ENCODE data around the gene TSC22D4.
"Not testable (repeated sequence)": the region's sequence is repeated elsewhere in the genome, so short reads cannot be mapped to it uniquely, and the experiment has no call there.

Gene TSC22D4

DNA sequence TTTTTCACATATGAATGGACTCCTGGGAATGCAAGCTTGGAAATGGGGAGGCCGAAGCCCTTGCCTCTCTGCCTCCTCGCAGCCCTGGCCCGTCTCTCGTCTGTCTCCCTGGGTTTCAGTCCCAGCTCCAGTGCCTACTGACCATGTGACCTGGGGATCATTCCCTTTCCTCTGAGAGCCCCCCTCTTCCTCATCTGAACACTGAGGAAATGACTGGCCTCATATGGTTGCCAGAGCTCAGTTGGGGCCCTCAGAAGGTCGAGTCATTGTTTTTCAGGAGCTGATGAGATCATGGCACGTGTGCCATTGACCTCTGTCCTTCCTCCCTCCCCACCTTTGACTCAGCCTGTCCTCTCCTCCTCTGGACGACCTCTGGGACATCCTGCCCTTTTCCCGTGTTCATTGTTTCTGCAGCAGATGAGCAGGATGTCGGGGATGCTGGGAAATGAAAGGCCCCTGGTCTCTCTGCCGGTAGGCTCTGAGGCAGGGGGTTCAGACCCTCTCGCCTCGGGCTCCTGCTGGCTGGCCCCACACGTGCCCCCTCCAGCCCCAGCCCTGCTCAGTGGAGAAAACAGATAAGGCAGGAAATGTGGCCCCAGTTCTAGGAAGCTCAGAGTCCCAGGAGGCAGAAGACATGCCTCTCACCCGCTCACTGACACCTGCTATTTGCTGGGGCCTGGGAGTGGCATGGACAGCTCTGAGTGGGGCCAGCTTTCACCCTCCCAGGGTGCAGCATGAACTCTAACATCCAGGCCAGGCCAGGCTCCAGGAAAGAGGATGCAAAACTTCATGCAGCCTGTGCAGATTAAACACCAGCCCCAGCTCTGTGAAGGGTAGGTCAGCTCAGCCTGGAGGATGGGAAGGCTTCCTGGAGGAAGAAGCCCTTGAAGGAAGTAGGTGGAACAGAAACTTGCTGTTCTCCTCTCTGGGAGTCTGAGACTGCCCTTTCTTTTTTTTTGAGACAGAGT lies 34.4 kb downstream of the TSC22D4 start:
- no peak for DNase-seq (ENCODE audit: insufficient read length, low spot score)

GRCh38 chr7:100443096-100443840 lies 35.7 kb downstream of the TSC22D4 start:
- FAIRE-seq (no peak), DNase-seq (ENCODE audit: insufficient read length, low spot score) (no peak)
- TF ChIP-seq TAF1 (IDR thresholded peaks at IDR 0.05; ENCODE audit: low read depth, low read length) (no peak), POLR2A (IDR thresholded peaks at IDR 0.05; ENCODE audit: low read depth, low read length) (no peak), POLR2AphosphoS5 (IDR thresholded peaks at IDR 0.05; ENCODE audit: low read depth, low read length) (no peak), PAX5 (IDR thresholded peaks at IDR 0.05; ENCODE audit: insufficient read depth, low read length, severe bottlenecking) (no peak), POU2F2 (IDR thresholded peaks at IDR 0.05; ENCODE audit: low read depth, low read length) (no peak), SPI1 (IDR thresholded peaks at IDR 0.05; ENCODE audit: low read depth, low read length) (no peak)

More for the DNA sequence above, 34.4 kb downstream of the TSC22D4 start:
- no peak for FAIRE-seq
- TF ChIP-seq TAF1 (IDR thresholded peaks at IDR 0.05; ENCODE audit: low read depth, low read length) (no peak), POU2F2 (IDR thresholded peaks at IDR 0.05; ENCODE audit: low read depth, low read length) (no peak), PAX5 (IDR thresholded peaks at IDR 0.05; ENCODE audit: insufficient read depth, low read length, severe bottlenecking) (no peak), SPI1 (IDR thresholded peaks at IDR 0.05; ENCODE audit: low read depth, low read length) (no peak), POLR2AphosphoS5 (IDR thresholded peaks at IDR 0.05; ENCODE audit: low read depth, low read length) (no peak), POLR2A (IDR thresholded peaks at IDR 0.05; ENCODE audit: low read depth, low read length) (no peak)

DNA sequence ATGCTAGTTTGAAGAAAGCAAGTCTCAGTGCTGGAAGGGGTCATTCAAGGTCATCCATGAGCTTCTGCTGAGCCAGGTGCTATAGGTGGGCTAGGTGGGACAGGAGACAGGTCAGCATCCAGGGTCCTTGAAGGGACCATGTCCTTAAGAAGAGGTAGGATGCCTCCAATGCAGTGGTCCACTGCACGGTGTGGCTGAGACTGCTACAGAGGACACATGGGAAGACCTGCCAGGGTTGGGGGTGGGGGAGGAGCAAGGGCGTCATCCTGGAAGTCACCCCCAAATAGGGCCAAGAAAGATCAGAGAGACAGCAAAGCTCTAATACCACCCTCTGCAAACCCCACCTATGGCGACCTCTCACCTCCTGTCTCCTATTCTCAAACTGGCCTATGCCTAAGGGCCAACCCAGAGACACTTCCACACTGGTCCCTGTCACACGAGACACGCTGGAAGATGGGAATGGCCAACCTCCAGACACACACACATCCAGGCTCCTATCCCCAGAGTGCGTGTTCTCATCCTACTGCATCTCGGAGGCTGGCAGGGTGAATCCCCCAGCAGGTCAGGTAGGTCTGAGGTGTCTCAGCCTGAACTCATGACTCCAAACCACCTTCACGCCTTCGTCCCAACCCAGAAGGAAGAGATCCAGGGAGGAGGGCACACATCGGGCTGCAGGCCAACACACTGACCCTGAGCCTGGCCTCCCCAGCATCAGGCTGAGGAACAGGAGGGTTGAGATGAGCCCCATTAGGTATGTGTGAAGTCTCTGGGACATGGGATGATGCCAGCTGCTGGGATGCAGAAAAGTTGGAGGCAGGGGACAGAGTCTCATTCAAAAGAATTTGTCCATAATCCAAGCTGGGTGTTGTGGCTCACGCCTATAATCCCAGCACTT lies 37.1 kb downstream of the TSC22D4 start:
- no peak for TF ChIP-seq POLR2AphosphoS5 (IDR thresholded peaks at IDR 0.05; ENCODE audit: low read depth, low read length)
- no peak for TF ChIP-seq TAF1 (IDR thresholded peaks at IDR 0.05; ENCODE audit: low read depth, low read length)
- TF ChIP-seq PAX5 (IDR thresholded peaks at IDR 0.05; ENCODE audit: insufficient read depth, low read length, severe bottlenecking): no peak
- no peak for TF ChIP-seq POLR2A (IDR thresholded peaks at IDR 0.05; ENCODE audit: low read depth, low read length)
- TF ChIP-seq POU2F2 (IDR thresholded peaks at IDR 0.05; ENCODE audit: low read depth, low read length): no peak
- TF ChIP-seq SPI1 (IDR thresholded peaks at IDR 0.05; ENCODE audit: low read depth, low read length): no peak
- no peak for FAIRE-seq
- no peak for DNase-seq (ENCODE audit: insufficient read length, low spot score)

DNA sequence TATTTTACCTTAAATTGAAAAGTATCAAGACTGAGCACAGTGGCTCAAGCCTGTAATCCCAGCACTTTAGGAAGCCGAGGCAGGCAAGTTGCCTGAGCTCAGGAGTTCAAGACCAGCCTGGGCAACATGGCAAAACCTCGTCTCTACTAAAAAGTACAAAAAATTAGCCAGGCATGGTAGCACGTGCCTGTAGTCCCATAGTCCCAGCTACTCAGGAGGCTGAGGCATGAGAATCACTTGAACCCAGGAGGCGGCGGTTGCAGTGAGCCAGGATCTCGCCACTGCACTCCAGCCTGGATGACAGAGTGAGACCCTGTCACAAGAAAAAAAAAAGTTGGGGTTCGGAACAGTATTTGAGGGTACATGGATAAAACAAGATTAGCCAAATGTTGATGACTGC lies 39.8 kb downstream of the TSC22D4 start:
- not testable (repeated sequence) for DNase-seq (ENCODE audit: insufficient read length, low spot score); FAIRE-seq

DNA sequence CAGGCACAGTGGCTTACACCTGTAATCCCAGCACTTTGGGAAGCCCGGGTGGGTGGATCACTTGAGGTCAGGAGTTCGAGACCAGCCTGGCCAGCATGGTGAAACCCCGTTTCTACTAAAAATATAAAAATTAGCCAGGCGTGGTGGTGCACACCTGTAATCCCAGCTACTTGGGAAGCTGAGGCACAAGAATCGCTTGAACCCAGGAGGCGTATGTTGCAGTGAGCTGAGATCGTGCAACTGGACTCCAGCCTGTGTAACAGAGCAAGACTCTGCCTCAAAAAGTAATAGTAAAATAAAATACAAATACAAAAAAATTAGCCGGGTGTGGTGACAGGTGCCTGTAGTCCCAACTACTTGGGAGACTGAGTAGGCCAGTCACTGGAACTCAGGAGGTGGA lies 40.3 kb downstream of the TSC22D4 start:
- DNase-seq (ENCODE audit: insufficient read length, low spot score): not testable (repeated sequence)

GRCh38 chr7:100438172-100438571 lies 40.8 kb downstream of the TSC22D4 start:
- TF ChIP-seq POU2F2 (IDR thresholded peaks at IDR 0.05; ENCODE audit: low read depth, low read length): no peak
- no peak for TF ChIP-seq POLR2A (IDR thresholded peaks at IDR 0.05; ENCODE audit: low read depth, low read length)
- no peak for TF ChIP-seq TAF1 (IDR thresholded peaks at IDR 0.05; ENCODE audit: low read depth, low read length)
- no peak for TF ChIP-seq SPI1 (IDR thresholded peaks at IDR 0.05; ENCODE audit: low read depth, low read length)
- TF ChIP-seq POLR2AphosphoS5 (IDR thresholded peaks at IDR 0.05; ENCODE audit: low read depth, low read length): no peak
- TF ChIP-seq PAX5 (IDR thresholded peaks at IDR 0.05; ENCODE audit: insufficient read depth, low read length, severe bottlenecking): no peak
- DNase-seq (ENCODE audit: insufficient read length, low spot score): no peak
- FAIRE-seq: no peak

More for the DNA sequence above, 40.3 kb downstream of the TSC22D4 start:
- FAIRE-seq: not testable (repeated sequence)

- DNase-seq (ENCODE audit: insufficient read length, low spot score) (no peak), FAIRE-seq (no peak)
- TF ChIP-seq PAX5 (IDR thresholded peaks at IDR 0.05; ENCODE audit: insufficient read depth, low read length, severe bottlenecking): no peak
These were observed 41.6 kb downstream of the TSC22D4 start for GRCh38 chr7:100437150-100438100.

GRCh38 chr7:100435401-100436304 lies 43.4 kb downstream of the TSC22D4 start:
- FAIRE-seq (no peak), DNase-seq (ENCODE audit: insufficient read length, low spot score) (no peak)
- TF ChIP-seq PAX5 (IDR thresholded peaks at IDR 0.05; ENCODE audit: insufficient read depth, low read length, severe bottlenecking) (no peak), POLR2AphosphoS5 (IDR thresholded peaks at IDR 0.05; ENCODE audit: low read depth, low read length) (peak; percentile 36; the same call in 1 of the 2 replicates), TAF1 (IDR thresholded peaks at IDR 0.05; ENCODE audit: low read depth, low read length) (peak; percentile 36; the same call in 1 of the 2 replicates), POLR2A (IDR thresholded peaks at IDR 0.05; ENCODE audit: low read depth, low read length) (peak; percentile 64)

Measured in GM12891 (cell line).